KBM-7 (cell line): ENCODE data around the gene CBX4.

ENCODE experiments used
- DNase-seq: peaks from one replicate; pipeline ENCODE4 v3.0.0-alpha.2; 2015
- in situ Hi-C: fragments of 300-500 bp; cut with MboI; formaldehyde crosslinking; loops from 2 replicates; pipeline ENCODE4 v1.14.3; 2020; ENCODE audit warnings: low sequenced_read_pairs, low pct_unique_long_range_greater_than_20kb, mixed read lengths

Gene CBX4

GRCh38 chr17:79819534-79820276, 19.5 kb downstream of the CBX4 start:
- in situ Hi-C loops: no loop called here
- no peak for DNase-seq

- in situ Hi-C loops: no loop called here
- no peak for DNase-seq
These were observed 20.2 kb downstream of the CBX4 start for GRCh38 chr17:79819085-79819484.

GRCh38 chr17:79818026-79818758, 21.0 kb downstream of the CBX4 start:
- in situ Hi-C loops: no loop called here

GRCh38 chr17:79815836-79816461, 23.3 kb downstream of the CBX4 start:
- in situ Hi-C loops: no loop called here
- DNase-seq: no peak

More at GRCh38 chr17:79818026-79818758, 21.0 kb downstream of the CBX4 start:
- no peak for DNase-seq

- DNase-seq: no peak
- in situ Hi-C loops: no loop called here
These were observed 24.0 kb downstream of the CBX4 start for GRCh38 chr17:79814974-79815835.

GRCh38 chr17:79814127-79814973, 24.9 kb downstream of the CBX4 start:
- DNase-seq: no peak
- in situ Hi-C loops: no loop called here

GRCh38 chr17:79813297-79814126, 25.7 kb downstream of the CBX4 start:
- in situ Hi-C loops: no loop called here
- no peak for DNase-seq

- in situ Hi-C loops: no loop called here
- DNase-seq: no peak
These were observed 26.6 kb downstream of the CBX4 start for GRCh38 chr17:79812353-79813258.

GRCh38 chr17:79811868-79812352, 27.3 kb downstream of the CBX4 start:
- in situ Hi-C loops: no loop called here
- no peak for DNase-seq

GRCh38 chr17:79811011-79811867, 28.0 kb downstream of the CBX4 start:
- in situ Hi-C loops: no loop called here
- DNase-seq: peak; percentile 75

- peak; percentile 79 for DNase-seq
- in situ Hi-C loops: no loop called here
These were observed 28.9 kb downstream of the CBX4 start for GRCh38 chr17:79810130-79811010.

- no peak for DNase-seq
- in situ Hi-C loops: no loop called here
These were observed 29.6 kb downstream of the CBX4 start for GRCh38 chr17:79809530-79810129.

- peak; percentile 33 for DNase-seq
- in situ Hi-C loops: no loop called here
These were observed 30.3 kb downstream of the CBX4 start for GRCh38 chr17:79808763-79809529.
